HG02610 (cell line): ENCODE results near the gene EHMT2.
"Not testable (repeated sequence)": the region's sequence is repeated elsewhere in the genome, so short reads cannot be mapped to it uniquely, and the experiment has no call there.

ENCODE experiments used
- ATAC-seq: cut with Tn5 transposase; IDR thresholded peaks from one replicate; pipeline ENCODE4 v1.9.1; 2021; ENCODE audit warnings: mild to moderate bottlenecking, moderate library complexity; ENCODE audit not compliant: unreplicated experiment

Gene EHMT2

DNA sequence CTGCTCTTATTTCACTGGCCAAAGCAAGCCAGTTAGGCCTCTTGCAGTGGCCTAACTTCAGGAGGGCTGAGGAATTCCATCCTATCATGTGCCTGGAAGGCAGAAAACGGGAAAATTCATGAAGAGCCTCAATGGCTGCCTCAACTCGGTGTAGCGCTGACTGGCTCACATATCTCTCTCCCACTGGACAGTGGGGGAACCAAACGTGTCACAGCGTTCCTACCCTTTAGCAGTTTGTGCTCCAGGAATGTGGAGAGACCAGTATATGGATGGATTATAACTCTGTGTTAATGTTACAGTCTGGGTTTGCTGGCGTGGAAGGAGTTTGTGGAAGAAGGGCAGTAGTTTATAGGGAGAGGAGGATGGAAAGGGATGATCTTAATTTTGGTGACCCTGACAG lies 18.3 kb upstream of the EHMT2 start:
- no peak for ATAC-seq

DNA sequence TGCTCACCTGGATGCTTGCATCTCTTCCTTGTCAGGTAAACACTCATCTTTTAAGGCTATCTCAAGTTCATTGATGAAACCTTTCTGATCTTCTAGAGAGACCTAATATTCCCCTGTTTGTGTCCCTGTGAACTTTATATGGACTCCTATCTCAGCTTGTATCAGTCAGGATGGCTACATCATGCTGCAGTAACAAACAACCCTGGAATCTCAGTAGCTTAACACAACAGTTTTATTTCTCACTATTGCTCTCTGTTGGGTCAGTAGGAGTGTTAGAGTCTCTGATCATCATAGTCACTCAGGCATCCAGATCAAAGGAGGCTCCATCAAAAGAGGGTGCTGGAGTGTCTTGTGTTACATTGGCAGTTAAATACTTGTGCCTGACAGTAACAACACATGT lies 17.9 kb upstream of the EHMT2 start:
- no peak for ATAC-seq

DNA sequence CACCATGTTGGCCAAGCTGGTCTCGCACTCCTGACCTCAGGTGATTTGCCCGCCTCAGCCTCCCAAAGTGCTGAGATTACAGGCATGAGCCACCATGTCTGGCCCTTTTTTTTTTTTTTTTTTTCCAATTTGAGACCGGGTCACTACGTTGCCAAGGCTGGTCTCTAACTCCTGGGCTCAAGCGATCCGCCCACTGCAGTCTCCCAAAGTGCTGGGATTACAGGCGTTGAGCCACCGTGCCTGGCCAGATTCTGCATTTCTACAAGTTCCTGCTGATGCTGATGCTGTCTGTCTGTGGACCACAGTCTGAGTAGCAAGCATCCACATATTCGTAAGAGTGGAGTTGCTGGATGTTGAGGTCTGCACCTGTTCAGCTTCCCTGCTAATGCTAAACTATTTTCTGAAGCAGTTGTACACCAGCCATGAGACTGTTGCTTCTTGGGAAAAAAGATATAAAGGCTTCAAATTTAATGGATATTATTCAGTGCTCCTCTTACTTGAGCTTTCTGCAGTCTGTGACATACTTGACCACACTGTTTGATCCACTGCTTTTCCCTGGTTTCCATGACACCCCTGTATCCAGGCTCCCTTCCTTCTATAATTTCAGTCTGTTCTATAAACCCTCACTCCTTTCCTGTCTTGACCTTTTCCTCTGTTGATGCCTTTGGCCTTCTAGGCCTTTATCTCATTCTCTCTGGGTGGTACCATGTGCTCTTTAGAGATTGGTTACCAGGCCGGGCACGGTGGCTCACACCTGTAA lies 14.5 kb upstream of the EHMT2 start:
- ATAC-seq = no peak

DNA sequence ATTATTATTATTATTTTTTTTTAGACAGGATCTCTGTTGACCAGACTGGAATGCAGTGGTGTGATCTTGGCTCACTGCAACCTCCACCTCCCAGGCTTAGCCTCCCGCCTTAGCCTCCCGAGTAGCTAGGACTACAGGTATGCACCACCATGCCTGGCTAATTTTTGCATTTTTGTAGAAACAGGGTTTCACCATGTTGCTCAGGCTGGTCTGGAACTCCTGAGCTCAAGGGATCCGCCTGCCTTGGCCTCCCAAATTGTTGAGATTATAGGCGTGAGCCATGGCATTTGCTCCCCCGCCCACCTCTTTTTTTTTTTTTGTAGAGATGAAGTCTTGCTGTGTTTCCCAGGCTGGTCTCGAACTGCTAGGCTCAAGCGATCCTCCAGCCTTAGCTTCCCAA lies 11.8 kb upstream of the EHMT2 start:
- not testable (repeated sequence) for ATAC-seq

DNA sequence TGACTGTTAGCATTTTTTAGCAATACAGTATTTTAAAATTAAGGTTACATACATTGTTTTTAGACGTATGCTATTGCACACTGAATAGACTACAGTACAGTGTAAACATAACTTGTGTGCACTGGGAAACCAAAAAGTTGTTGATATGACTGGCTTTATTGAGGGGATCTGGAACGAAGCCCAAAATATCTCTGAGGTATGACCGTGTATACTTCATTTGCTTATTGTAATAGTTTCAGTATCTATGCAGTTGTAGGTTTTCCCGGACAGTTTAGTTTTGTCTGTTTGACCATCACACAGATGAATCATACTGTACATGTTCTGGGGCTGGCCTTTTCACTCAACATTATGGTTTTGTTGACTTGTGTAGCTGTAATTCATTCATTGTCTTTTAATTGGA lies 11.3 kb upstream of the EHMT2 start:
- ATAC-seq = peak; percentile 94

DNA sequence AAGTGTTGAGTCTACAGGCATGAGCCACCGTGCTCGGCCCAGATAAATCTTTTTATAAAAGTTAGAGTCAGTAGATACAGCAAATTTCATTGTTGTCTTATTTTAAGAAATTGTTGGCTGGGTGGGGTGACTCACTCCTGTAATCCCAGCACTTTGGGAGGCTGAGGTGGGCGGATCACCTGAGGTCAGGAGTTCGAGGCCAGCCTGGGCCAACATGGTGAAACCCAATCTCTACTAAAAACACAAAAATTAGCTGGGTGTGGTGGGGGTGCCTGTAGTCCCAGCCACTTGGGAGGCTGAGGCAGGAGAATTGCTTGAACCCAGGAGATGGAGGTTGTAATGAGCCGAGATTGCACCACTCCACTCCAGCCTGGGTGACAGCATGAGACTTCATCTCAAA lies 10.8 kb upstream of the EHMT2 start:
- ATAC-seq = not testable (repeated sequence)

DNA sequence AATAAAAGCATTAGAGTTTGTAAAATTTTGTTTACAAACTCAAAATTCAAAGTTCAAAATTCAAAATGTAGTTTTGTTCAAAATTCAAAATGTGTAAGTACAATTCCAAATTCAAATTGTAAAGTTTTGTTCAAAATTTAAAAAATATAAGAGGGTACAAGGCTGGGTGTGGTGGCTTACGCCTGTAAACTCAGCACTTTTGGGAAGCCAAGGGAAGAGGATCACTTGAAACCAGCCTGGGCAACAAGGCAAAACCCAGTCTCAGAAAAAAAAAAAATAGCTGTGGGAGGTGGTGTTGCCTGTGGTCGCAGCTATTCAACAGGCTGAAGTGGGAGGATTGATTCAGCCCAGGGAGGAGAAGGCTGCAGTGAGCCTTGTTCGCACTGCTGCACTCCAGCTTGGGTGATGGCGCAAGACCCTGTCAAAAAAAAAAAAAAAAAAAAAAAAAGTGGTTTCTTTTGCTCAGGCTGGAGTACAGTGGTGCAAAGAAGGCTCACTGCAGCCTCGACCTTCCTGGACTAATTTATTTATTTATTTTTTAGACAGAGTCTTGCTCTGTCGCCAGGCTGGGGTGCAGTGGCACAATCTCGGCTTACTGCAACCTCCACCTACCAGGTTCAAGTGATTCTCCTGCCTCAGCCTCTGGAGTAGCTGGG lies 9.8 kb upstream of the EHMT2 start:
- no peak for ATAC-seq

DNA sequence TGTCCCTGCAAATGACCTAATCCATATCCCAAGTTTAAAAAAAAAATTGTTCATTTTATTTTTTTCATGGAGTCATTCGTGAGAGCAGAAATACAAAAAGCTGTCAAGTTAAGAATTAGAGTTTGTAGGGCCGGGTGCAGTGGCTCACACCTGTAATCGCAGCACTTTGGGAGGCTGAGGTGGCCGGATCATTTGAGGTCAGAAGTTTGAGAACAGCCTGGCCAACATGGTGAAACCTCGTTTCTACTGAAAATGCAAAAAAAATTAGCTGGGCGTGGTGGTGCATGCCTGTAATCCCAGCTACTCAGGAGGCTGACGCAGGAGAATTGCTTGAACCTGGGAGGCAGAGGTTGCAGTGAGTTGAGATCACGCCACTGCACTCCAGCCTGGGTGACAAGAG lies 9.2 kb upstream of the EHMT2 start:
- ATAC-seq = not testable (repeated sequence)

DNA sequence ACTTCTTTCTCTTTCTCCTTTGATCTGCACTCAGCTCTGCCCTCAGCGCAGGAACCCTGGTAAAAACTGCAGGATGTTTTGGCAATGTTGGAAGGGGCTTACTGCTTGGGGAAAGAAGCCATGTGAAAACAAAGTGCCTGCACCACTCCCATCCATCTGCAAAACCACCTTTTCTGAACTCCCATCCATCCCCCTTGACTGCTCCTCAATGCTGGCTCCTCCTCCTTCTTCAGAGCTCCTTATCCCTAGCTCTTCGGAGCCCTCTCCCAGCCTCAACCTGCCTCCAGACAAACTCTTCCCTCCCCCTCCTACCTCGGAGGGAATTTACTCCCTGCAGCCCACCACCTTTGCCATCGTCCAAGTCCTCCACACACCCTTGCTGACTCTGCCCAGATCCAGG lies 8.6 kb upstream of the EHMT2 start:
- no peak for ATAC-seq

DNA sequence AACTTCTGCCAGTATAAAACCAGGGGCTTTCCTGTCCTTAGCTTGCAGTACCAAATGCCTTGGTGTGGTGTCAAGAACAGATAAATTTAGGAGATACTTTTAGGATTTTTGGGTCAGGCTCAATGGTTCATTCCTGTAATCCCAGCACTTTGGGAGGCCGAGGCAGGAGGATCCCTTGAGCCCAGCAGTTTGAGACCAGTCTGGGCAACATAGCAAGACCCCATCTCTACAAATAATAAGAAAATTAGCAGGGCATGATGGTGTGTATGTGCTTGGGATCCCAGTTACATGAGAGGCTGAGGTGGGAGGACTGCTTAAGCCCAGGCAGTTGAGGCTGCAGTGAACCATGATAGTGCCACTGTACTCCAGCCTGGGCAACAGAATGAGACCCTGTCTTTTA lies 7.5 kb upstream of the EHMT2 start:
- no peak for ATAC-seq

DNA sequence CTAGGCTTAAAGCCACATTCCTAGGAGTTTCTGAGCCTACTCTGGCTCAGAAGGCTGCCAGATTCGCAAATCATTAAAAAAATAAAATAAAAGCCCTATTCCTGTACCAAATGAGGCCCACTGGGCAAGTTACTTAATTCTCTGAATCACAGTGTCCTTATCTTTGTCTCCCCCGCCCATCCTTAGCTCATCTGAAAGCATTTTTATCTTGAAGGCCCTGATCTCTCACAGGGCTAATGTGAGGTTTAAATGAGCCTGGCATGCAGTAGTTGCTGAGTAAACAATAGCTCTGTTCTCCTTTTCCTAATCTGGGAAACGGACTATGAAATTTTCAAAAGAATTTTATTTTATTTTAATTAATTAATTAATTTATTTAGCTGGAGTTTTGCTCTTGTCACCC lies 6.5 kb upstream of the EHMT2 start:
- no peak for ATAC-seq

DNA sequence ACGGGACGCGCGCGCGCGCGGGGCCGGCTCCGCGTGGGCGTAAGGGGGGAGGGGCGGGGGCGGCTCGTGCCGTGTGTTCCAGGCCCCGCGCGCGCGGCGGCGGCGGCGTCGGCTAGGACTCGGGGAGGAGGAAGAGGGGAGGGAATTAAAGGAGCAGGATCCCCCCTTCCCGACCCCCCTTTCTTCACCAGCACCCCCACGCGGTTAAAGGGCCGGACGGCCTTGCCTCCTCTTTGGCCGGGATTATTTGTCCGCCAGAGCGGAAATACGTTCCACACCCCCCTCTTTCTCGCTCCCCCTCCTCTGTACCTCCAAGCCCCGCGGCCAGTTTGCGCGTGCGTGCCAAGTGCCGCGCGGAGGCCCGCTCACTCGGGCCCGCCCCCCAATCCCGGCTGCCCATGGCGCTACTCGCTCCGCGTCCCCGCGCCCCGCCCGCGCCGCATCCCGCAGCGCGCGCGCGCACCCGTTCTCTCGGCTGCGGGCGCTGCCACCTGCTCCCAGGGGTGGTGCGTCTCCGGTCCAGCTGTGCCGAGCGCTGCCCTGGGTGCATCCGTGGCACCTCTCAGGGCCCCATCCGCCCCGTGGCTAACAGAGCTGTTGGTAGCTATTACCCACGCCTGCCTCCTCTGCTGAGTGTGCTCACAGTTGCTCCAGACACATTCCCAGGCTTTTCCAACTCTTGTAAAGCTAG lies 4.6 kb upstream of the EHMT2 start, which contains the start of gene ZBTB12:
TSS of gene ZBTB12 (minus strand) at position 134 of the 691 bp plus-strand sequence. CDS start 781 bp downstream, outside the sequence.
- peak; percentile 45 for ATAC-seq

DNA sequence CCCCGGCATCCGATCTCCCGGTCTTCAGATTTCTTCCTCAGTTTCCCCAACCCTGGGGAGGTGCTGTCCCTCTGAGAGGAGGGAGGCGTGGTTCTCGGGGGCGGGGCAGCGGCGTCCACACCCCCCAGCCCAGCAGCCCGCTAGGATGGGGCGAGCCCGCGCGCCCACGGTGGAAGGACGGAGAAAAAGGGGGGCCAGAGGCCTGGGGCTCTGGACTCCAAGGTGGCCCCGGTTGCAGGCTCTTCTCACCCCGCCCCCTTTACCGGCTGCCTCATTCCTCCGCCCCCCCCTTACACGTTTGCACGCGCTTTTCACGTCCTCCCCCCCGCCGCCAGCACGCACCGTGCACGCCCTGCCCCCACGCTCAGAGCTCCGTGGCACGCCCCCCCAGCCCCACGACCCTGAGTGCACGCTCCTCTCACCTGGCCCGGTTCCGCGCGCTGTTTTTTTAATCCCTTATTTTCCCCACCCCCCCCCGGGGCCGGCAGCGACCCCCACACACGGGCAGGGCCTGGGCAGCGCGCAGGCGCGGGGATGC lies 4.0 kb upstream of the EHMT2 start:
- no peak for ATAC-seq

DNA sequence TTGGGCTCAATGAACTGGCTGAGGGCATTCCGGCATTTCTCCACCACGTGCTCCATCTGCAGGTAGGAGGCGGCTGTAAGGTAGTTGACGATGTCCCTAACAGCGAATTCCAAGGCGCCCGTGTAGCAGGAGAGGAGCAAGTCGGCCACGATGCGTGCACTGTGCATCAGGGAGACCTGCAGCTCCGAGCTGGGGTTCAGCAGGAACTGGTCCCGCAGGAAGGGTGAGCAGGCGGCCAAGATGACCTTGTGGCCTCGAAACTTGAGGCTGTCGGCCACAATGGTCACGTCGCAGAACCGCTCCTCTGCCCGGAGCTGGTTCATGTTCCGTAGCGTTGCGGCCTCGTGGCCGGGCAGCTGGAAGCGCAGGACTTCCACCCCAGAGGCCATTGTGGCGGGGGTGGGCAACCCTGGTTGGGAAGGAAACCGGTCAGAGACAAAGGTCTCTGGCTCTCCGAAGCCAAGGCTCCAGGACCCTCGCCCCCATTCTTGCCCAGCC lies 3.5 kb upstream of the EHMT2 start:
- no peak for ATAC-seq

DNA sequence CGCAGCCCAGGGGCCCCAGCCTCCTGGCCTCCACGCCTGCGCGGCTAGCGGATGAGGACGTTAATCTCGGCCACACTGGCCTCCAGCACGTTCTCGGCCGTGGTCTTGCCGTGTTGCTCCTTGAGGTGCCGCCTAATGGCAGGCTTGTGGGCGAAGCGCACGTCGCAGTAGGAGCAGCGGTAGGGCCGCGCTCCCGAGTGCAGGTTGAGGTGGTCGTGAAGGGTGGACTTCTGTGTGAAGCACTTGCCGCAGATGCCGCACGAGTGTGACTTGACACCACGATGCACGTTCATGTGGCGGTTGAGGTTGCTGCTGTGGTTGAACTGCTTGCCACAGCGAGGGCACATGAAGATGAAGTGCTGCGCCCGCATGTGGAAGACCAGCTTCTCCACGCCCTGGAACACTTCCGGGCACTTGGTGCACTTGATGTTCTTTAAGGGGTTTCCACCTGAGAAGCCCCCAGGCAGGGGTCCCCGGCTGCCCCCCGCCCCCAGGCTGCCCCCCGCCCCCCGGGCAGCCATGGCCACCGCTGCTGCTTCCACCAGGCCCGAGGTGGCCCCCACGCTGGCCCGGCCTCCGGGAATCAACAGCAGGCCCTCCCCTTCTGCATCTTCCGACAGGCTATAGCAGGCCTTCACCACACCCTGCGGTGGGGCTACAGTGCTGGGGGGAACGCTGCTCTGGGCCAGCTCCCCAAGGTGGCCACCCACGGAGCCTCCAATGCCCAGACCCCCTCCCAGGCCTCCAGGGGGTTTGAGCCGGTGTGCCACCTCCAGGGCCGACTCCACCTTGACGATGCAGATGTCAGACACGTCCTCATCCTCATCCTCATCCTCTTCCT lies 2.6 kb upstream of the EHMT2 start:
- ATAC-seq = no peak

DNA sequence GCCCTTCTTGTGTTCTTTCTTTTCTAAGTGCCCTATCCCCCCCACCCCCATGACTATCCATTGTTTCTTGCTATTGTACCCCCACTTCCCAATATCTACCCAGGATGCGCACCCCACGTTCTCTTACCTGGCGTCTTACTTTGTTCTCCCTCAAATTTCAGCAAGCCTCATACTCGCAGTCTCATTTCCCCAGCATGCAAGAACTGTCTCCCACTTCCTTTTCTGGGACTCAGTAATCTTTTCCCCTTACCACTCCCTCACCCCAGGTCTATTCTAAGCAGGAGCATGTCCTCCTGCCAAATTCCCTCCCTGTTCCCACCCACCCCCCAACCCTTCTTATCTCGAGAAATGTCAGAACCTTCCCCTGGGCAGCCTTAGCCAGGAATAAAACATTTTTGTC lies 1.7 kb upstream of the EHMT2 start:
- ATAC-seq = no peak

DNA sequence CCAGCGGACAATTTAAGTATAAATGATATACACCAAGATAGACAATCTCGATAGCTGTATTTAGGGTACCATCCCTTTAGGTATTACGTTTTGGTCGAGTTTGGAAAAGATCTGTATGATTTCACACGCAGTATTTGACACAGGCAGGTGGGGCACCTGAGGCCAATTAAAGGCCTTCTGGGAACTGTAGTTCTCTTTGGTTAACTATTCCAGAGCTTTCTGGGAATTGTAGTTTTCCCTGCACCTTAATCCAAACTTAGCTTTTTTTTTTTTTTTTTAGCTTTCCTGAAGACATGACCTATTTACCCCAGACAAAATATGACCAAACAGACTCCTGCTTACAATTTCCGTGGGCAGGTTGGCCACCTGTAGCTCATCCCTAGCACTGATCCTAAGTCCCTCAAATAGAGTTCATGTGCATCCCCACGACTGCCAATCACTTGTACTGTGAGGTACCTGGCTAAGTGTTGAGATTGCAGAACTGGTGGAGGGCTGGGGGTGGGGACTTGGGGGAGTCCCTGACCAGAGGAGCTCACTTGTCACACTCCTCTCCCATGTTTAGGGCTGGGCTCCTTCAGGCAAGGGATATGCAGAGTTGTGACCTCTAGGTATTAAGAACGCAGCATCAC lies 999 bp upstream of the EHMT2 start:
- no peak for ATAC-seq

DNA sequence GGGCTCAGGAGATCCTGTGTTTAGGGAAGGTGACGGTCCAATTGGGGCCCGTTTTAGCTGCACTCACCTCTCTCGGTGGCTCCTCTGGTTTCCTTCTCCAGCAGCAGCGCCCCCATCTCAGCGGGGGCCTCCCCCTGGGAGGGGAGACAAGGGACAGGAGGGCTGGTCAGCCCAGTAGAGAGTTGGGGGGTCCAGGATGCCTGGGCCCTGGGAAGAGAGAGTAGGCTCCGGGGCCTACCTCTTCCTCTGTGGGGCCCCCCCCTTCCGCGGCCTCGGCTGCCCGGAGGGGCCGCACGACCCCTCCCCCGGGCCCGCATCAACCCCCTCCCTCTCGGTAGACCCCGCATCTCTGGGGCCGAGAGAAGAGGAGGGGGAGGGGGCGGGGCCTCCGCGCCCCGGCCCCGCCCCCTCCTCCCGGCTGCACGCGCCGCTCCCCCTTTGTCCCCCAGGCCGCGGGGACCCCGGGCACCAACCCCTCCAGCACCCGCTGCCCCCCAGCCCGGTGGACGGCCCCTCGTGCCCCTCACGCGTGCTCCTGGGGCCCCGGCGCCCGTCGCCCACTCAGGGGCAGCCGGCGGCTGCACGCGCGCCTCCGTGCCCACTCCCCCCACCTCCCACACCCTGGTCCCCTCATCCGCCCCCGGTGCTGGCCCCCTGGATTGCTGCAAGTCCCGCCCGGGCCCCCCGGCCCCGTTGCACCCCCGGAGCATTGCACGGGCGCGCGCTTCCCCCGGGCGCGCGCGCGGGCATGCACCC lies 464 bp downstream of the EHMT2 start:
- ATAC-seq = no peak

DNA sequence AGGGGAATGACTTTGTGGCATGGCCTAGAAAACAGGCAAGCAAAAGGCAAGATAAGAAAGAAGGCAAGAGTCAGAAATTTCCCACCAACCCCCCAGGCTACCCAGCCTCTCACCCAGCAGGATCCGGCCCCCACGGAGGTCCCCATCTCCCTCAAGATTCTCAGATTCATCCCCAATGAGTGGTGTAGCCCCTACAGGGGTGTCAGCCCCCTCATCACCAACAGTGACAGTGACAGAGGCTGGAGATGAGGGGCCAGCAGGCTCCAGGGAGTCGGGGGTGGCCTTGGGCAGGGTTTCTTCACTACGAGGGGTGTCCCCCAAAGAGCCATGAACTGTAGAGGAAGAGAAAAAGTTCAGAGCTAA lies 1.0 kb downstream of the EHMT2 start:
- ATAC-seq = no peak

DNA sequence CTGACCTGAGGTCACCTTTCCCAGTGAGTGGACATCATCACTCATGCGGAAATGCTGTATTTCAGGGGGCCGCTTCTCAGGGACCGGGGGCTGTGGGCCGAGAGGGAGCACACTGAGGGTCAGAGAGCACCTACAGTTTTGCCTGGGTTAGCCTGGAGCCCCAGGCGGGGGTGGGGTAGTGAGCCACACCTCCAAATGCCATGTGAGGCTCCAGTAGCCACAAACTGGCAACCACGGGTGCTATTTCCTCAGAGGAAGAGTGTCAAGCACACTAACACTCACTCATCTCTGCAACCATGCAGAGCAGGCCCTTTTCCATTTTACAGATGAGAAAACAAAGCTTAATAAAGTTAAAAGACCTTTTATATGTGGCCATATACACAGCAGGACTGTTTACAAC lies 4.7 kb downstream of the EHMT2 start:
- no peak for ATAC-seq
